H1 (cell line): ENCODE data around the gene TBX15. TPM values are rescaled to one million over a fixed set of nuclear protein-coding genes. Genes with fewer than 3 reads are reported as not detected.

Experiments used
- CTCF ChIA-PET: fragments of 300-600 bp; sonication (Branson Sonifier 250); formaldehyde crosslinking; loops from one replicate; lab custom pipeline; 2021; ENCODE audit not compliant: partially characterized antibody; lab: Charles Lee
- POLR2A ChIA-PET: fragments of 300-600 bp; sonication (Branson Sonifier 250); formaldehyde crosslinking; loops from one replicate; lab custom pipeline; 2021; ENCODE audit warnings: inconsistent platforms; ENCODE audit not compliant: partially characterized antibody; lab: Charles Lee
- DNase-seq, 2 experiments: peaks; one replicate each; pipeline versions ENCODE4 v3.0.0 to v3.0.0-alpha.2; 2010 to 2022; ENCODE audit warnings: low spot score in 2 of 2, low read depth in 1 of 2, mixed read lengths in 1 of 2
- FAIRE-seq: peaks from 2 replicates; lab custom pipeline; 2011; peaks lifted over from hg19 to GRCh38; lab: Jason Lieb, UNC
- H2AFZ ChIP-seq: 2 replicates; pipeline ENCODE4 v1.8.1; 2012; ENCODE audit warnings: low read length, inconsistent platforms
- H2AK5ac ChIP-seq: 2 replicates; pipeline ENCODE4 v1.6.1; 2013; ENCODE audit warnings: low read depth, low read length
- H2BK120ac ChIP-seq: replicated peaks from 2 replicates; pipeline ENCODE3; 2013; ENCODE audit warnings: low read depth, low read length, inconsistent platforms
- H2BK12ac ChIP-seq: 2 replicates; pipeline ENCODE4 v1.6.1; 2013; ENCODE audit warnings: low read depth, low read length
- H2BK15ac ChIP-seq: 2 replicates; pipeline ENCODE4 v1.6.1; 2013; ENCODE audit warnings: low read length
- H2BK20ac ChIP-seq: 2 replicates; pipeline ENCODE4 v1.6.1; 2013; ENCODE audit warnings: low read length
- H2BK5ac ChIP-seq: 2 replicates; pipeline ENCODE4 v1.6.1; 2013; ENCODE audit warnings: low read depth, low read length
- H3K14ac ChIP-seq: 2 replicates; pipeline ENCODE4 v1.6.1; 2013; ENCODE audit warnings: inconsistent platforms; ENCODE audit not compliant: insufficient read length
- H3K18ac ChIP-seq: 2 replicates; pipeline ENCODE4 v1.6.1; 2013; ENCODE audit warnings: low read length; ENCODE audit errors: extremely low read depth
- H3K23ac ChIP-seq: 2 replicates; pipeline ENCODE4 v1.6.1; 2013; ENCODE audit warnings: inconsistent platforms; ENCODE audit not compliant: insufficient read length
- H3K23me2 ChIP-seq: 2 replicates; pipeline ENCODE4 v1.6.1; 2013; ENCODE audit warnings: low read depth, low read length
- H3K27ac ChIP-seq: 2 replicates; pipeline ENCODE4 v1.6.1; 2011; ENCODE audit warnings: low read depth, low read length, inconsistent platforms
- H3K27me3 ChIP-seq, 4 experiments: replicated peaks in 1 of 4; 1 replicate in 1 of 4; 2 replicates in 3 of 4; pipeline versions ENCODE4 v1.6.1 to v1.8.1; 2011 to 2013; ENCODE audit warnings: low read length in 3 of 4, mild to moderate bottlenecking in 3 of 4, inconsistent platforms in 2 of 4, mixed read lengths in 2 of 4, moderate library complexity in 1 of 4; ENCODE audit not compliant: control insufficient read depth in 3 of 4, insufficient read depth in 3 of 4; ENCODE audit errors: extremely low read depth in 1 of 4
- H3K36me3 ChIP-seq, 4 experiments: 2 replicates each; pipeline versions ENCODE4 v1.6.1 to v1.8.1; 2011 to 2013; ENCODE audit warnings: mild to moderate bottlenecking in 4 of 4, low read length in 3 of 4, moderate library complexity in 2 of 4, control low read depth in 1 of 4, inconsistent platforms in 1 of 4; ENCODE audit not compliant: insufficient read depth in 4 of 4, control insufficient read depth in 2 of 4
- H3K4ac ChIP-seq: replicated peaks from 2 replicates; pipeline ENCODE3; 2013; ENCODE audit warnings: low read length, low read depth, mixed read lengths, inconsistent platforms; ENCODE audit not compliant: insufficient read length
- H3K4me1 ChIP-seq, 4 experiments: replicated peaks in 1 of 4; 1 replicate in 1 of 4; 2 replicates in 3 of 4; pipeline versions ENCODE4 v1.6.1 to v1.8.1; 2011 to 2013; ENCODE audit warnings: low read length in 3 of 4, inconsistent platforms in 2 of 4, mixed read lengths in 1 of 4; ENCODE audit not compliant: insufficient read depth in 4 of 4, control insufficient read depth in 3 of 4
- H3K4me2 ChIP-seq, 2 experiments: 2 replicates each; pipeline versions ENCODE4 v1.6.1 to v1.8.1; 2011 to 2013; ENCODE audit warnings: low read depth in 2 of 2, low read length in 2 of 2, control low read depth in 1 of 2, inconsistent platforms in 1 of 2, mild to moderate bottlenecking in 1 of 2; ENCODE audit not compliant: insufficient read depth in 1 of 2
- H3K4me3 ChIP-seq, 4 experiments: fragments of 200-600, 300-600 bp in 1 of 4; sonication (generic), shearing (Covaris generic), sonication (Bioruptor Twin) in 1 of 4; 2 replicates each; pipeline versions ENCODE4 v1.5.1 to v1.8.1; 2011 to 2016; ENCODE audit warnings: low read length in 4 of 4, low read depth in 3 of 4, control low read depth in 2 of 4, inconsistent platforms in 2 of 4, mild to moderate bottlenecking in 2 of 4, mixed read lengths in 1 of 4, moderate library complexity in 1 of 4; ENCODE audit not compliant: insufficient read depth in 2 of 4; ENCODE audit errors: extremely low read depth in 1 of 4
- H3K56ac ChIP-seq: replicated peaks from 2 replicates; pipeline ENCODE3; 2013; ENCODE audit warnings: low read depth, mild to moderate bottlenecking, mixed read lengths, low read length, inconsistent platforms; ENCODE audit not compliant: insufficient read length
- H3K79me1 ChIP-seq: 2 replicates; pipeline ENCODE4 v1.6.1; 2013; ENCODE audit warnings: low read depth, low read length, control low read depth
- H3K79me2 ChIP-seq, 2 experiments: 2 replicates each; pipeline versions ENCODE4 v1.6.1 to v1.8.1; 2012 to 2013; ENCODE audit warnings: low read length in 2 of 2, mild to moderate bottlenecking in 2 of 2, inconsistent platforms in 1 of 2; ENCODE audit not compliant: insufficient read depth in 2 of 2, control insufficient read depth in 1 of 2
- H3K9ac ChIP-seq, 4 experiments: replicated peaks in 1 of 4; 1 replicate in 1 of 4; 2 replicates in 3 of 4; pipeline versions ENCODE4 v1.6.1 to v1.8.1; 2011 to 2013; ENCODE audit warnings: low read depth in 3 of 4, low read length in 3 of 4, control low read depth in 2 of 4, mild to moderate bottlenecking in 2 of 4, moderate library complexity in 2 of 4, inconsistent platforms in 1 of 4; ENCODE audit errors: extremely low read depth in 1 of 4
- H3K9me3 ChIP-seq, 2 experiments: 2 replicates each; pipeline versions ENCODE4 v1.6.1 to v1.8.1; 2012 to 2013; ENCODE audit warnings: mild to moderate bottlenecking in 2 of 2, moderate library complexity in 2 of 2, control low read depth in 1 of 2, inconsistent platforms in 1 of 2, low read depth in 1 of 2, low read length in 1 of 2, mixed read lengths in 1 of 2; ENCODE audit not compliant: insufficient read depth in 2 of 2
- H4K20me1 ChIP-seq, 2 experiments: replicated peaks in 1 of 2; 2 replicates each; pipeline versions ENCODE3 to v1.8.1; 2011 to 2013; ENCODE audit warnings: inconsistent platforms in 2 of 2, low read length in 2 of 2, mild to moderate bottlenecking in 1 of 2; ENCODE audit not compliant: insufficient read depth in 2 of 2, control insufficient read depth in 1 of 2
- H4K5ac ChIP-seq: 2 replicates; pipeline ENCODE4 v1.6.1; 2013; ENCODE audit warnings: low read length, low read depth, mixed read lengths, inconsistent platforms; ENCODE audit not compliant: insufficient read length
- H4K8ac ChIP-seq: 2 replicates; pipeline ENCODE4 v1.8.0; 2013; ENCODE audit warnings: mild to moderate bottlenecking, moderate library complexity, low read length, inconsistent platforms; ENCODE audit not compliant: insufficient read depth; ENCODE audit errors: extremely low read depth
- H4K91ac ChIP-seq: replicated peaks from 2 replicates; pipeline ENCODE3; 2013; ENCODE audit warnings: low read length, mixed read lengths, inconsistent platforms; ENCODE audit not compliant: insufficient read length
- JUN ChIP-seq: IDR thresholded peaks from 2 replicates; pipeline ENCODE4 v1.6.1; 2011; ENCODE audit warnings: low read depth, mild to moderate bottlenecking, improper control_type of control experiment, low read length
- SIN3A ChIP-seq, 2 experiments: IDR thresholded peaks in 1 of 2; conservative IDR thresholded peaks in 1 of 2; 2 replicates each; pipeline ENCODE4 v1.6.1; 2011 to 2012; ENCODE audit warnings: low read length in 2 of 2, improper control_type of control experiment in 1 of 2, low read depth in 1 of 2, mild to moderate bottlenecking in 1 of 2
- TCF12 ChIP-seq: IDR thresholded peaks from 2 replicates; pipeline ENCODE4 v1.6.1; 2011; ENCODE audit warnings: low read depth, mild to moderate bottlenecking, low read length
- WGBS, 2 experiments: shearing (Covaris generic) in 1 of 2; methylation state at CpG; one replicate each; pipeline versions ENCODE4 v1.1.6 to v1.1.7; 2013 to 2015; ENCODE audit warnings: low lambda C conversion rate in 2 of 2, mixed read lengths in 2 of 2, inconsistent platforms in 1 of 2, low coverage in 1 of 2, missing lambda C conversion rate in 1 of 2; ENCODE audit not compliant: insufficient replicate concordance in 2 of 2, insufficient coverage in 1 of 2, insufficient read length in 1 of 2; ENCODE audit errors: extremely low coverage in 1 of 2, missing lambda C conversion rate in 1 of 2; 5-methylcytosine and 5-hydroxymethylcytosine counted together
- polyA plus RNA-seq, 7 experiments: library from polyadenylated mRNA; depleted of rRNA in 3 of 7; stranded (reverse) in 5 of 7; unstranded in 2 of 7; fragments of >200 nt in 5 of 7; fragments of 200-250 nt in 2 of 7; gene quantifications; 1 replicate in 5 of 7; 2 replicates in 1 of 7; 4 replicates in 1 of 7; pipeline versions ENCODE4 v1.2.1 to v1.2.3, GENCODE V29; 2011 to 2013; ENCODE audit warnings: missing spikeins in 2 of 7, mixed read lengths in 2 of 7
- total RNA-seq: library from RNA; stranded (reverse); fragmentation: NEBNext Ultra II Directional; extraction: Animal tissue kit (Norgen Biotek cat#: 25700); gene quantifications from 2 replicates; pipeline ENCODE4 v1.2.1, GENCODE V29; 2021

TBX15 gene
- total and polyA plus RNA-seq, 2 of the 8 experiments (the other 6 are each of a cell fraction or from before 2014, with no cell fraction given): 0.14 to 0.24 TPM

DNA sequence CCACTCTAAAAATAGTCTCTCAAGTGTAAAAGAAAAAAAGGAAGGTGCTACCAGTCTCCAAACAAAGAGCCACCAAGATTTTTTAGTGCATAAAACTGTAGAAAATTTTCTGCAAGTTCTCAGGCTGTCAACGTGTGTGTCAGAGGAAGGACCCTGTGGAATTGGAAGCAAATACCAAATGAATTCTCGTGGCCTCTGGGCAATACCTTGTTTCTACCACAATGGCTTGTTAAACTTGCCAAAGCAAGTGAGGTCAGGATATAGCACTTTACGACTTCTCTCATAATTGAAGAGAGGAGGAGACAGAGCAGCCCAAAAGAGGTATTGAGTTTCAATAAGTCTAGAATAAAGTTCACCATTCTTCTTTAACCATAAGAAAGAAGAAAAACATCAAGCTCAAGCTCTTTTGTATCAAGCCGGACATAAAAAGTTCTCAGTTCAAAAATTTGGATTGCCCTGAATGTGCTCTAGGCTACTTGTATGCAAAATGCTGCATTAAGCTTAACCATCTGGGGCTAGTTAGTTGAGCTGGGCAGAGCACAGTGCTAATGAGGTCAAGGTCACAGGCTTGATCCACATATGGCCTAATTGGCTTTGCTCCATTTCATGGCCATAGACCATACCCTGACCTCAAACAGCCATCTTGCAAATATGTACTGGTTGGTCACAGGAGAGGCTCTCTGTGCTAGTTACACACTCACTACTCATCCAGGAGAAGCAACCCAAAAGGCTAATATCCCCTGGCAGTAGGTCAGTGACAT, 60.5 kb downstream of the TBX15 start:
- Histone ChIP-seq H3K36me3 (no peaks in the 10 kb centered on the region), H3K27me3 (no peaks in the 10 kb centered on the region), H2AFZ (no peak overlapping the region), H3K79me1 (no peaks in the 10 kb centered on the region), H3K23ac (no peak overlapping the region), H3K4ac (no peak overlapping the region), H2BK15ac (no peak overlapping the region), H2BK12ac (no peak overlapping the region), H3K18ac (no peak overlapping the region), H2BK120ac (no peak overlapping the region), H3K14ac (no peak overlapping the region), H3K4me3 (no peak overlapping the region), H4K8ac (no peak overlapping the region), H3K4me2 (no peak overlapping the region), H3K27ac (no peak overlapping the region), H3K56ac (no peak overlapping the region), H3K9me3 (no peaks in the 10 kb centered on the region), H3K79me2 (no peaks in the 10 kb centered on the region), H3K4me1 (peaks cover 0 to 2% (median 0%) of the 10 kb centered on the region in 4 experiments; a peak in 2 of 7 replicates), H2BK5ac (no peak overlapping the region), H2BK20ac (no peak overlapping the region), H3K23me2 (no peaks in the 10 kb centered on the region), H4K20me1 (no peaks in the 10 kb centered on the region), H3K9ac (no peak overlapping the region), H2AK5ac (no peak overlapping the region), H4K5ac (no peak overlapping the region), H4K91ac (no peak overlapping the region)
- ChIA-PET POLR2A (no interaction called here), CTCF (interaction anchor here (1.2 to 2.3 kb wide), 6 partner anchors 12 to 65 kb away, joined by 3 to 12 read pairs (median 4); no protein-coding TSS in a partner anchor)
- 83% methylated on average over 4 of the region's 4 CpGs; no CpG with 5 or more reads in 1 of the 2 experiments for WGBS, 2 experiments
- no peak for DNase-seq
- no peak for FAIRE-seq
- TF ChIP-seq JUN: no peak
- no peak for TF ChIP-seq TCF12
- no peak for TF ChIP-seq SIN3A (conservative IDR thresholded peaks at IDR 0.05 in 1 of 2, IDR thresholded peaks at IDR 0.05 in 1 of 2; ENCODE audit: low read depth in 1 of 2, low read length in 2 of 2)
